A549 (cell line): ENCODE data around the gene EGFLAM. TPM values are rescaled to one million over a fixed set of nuclear protein-coding genes. Genes with fewer than 3 reads are reported as not detected.

Source experiments
- ATAC-seq, 2 experiments: fragments of 200-7000 bp in 1 of 2; fragments of >200 bp in 1 of 2; cut with Nextera tagmentation in 1 of 2; cut with Tn5 transposase in 1 of 2; 3 replicates each; pipeline versions ENCODE4 v1.8.0 to v1.9.1; 2018 to 2020; ENCODE audit warnings: mild to moderate bottlenecking in 1 of 2, moderate library complexity in 1 of 2
- CTCF ChIA-PET: fragments of 300-600 bp; sonication (Branson Sonifier 250); formaldehyde crosslinking; extraction: SDS; loops from one replicate; lab custom pipeline; 2021; ENCODE audit warnings: antibody characterized with exemption, inconsistent platforms; lab: Yijun Ruan, JAX
- POLR2A ChIA-PET: fragments of 350-600 bp; formaldehyde crosslinking; extraction: SDS; loops from one replicate; lab custom pipeline; 2021; ENCODE audit warnings: antibody characterized with exemption, inconsistent platforms; lab: Yijun Ruan, JAX
- DNase-seq, 2 experiments: peaks; one replicate each; pipeline versions ENCODE4 v3.0.0 to v3.0.0-alpha.2; 2011 to 2016; ENCODE audit warnings: low read depth in 1 of 2, low spot score in 1 of 2
- FAIRE-seq: peaks from 2 replicates; lab custom pipeline; 2011; peaks lifted over from hg19 to GRCh38; lab: Jason Lieb, UNC
- H3K27ac ChIP-seq, 2 experiments: fragments of >200 bp; sonication (Bioruptor Twin); formaldehyde crosslinking; 3 replicates each; pipeline ENCODE4 v1.5.1; 2016 to 2017
- H3K4me1 ChIP-seq: fragments of >200 bp; sonication (Bioruptor Twin); formaldehyde crosslinking; 3 replicates; pipeline ENCODE4 v1.6.1; 2016
- H3K4me2 ChIP-seq: fragments of >200 bp; sonication (Bioruptor Twin); formaldehyde crosslinking; 3 replicates; pipeline ENCODE4 v1.6.1; 2016
- H3K4me3 ChIP-seq: fragments of >200 bp; sonication (Bioruptor Twin); formaldehyde crosslinking; 3 replicates; pipeline ENCODE4 v1.5.1; 2016
- H3K9me3 ChIP-seq: fragments of >200 bp; sonication (Bioruptor Twin); formaldehyde crosslinking; 3 replicates; pipeline ENCODE4 v1.6.1; 2016
- CHD4 ChIP-seq: fragments of 200-600 bp; sonication (generic); IDR thresholded peaks from 2 replicates; pipeline ENCODE4 v1.6.1; 2016; ENCODE audit warnings: antibody characterized with exemption, mild to moderate bottlenecking, borderline replicate concordance
- EHMT2 ChIP-seq: fragments of 200-600 bp; sonication (generic); IDR thresholded peaks from 2 replicates; pipeline ENCODE4 v1.6.1; 2016; ENCODE audit warnings: antibody characterized with exemption, low read depth, mild to moderate bottlenecking, moderate library complexity
- ESRRA ChIP-seq: fragments of 150-350 bp; IDR thresholded peaks from 2 replicates; pipeline ENCODE4 v1.6.1; 2014; ENCODE audit warnings: mild to moderate bottlenecking, low read length, borderline replicate concordance
- FOSL2 ChIP-seq, 2 experiments: fragments of 450-650 bp in 1 of 2; fragments of >200 bp in 1 of 2; sonication (Bioruptor Twin) in 1 of 2; formaldehyde crosslinking; IDR thresholded peaks; 2 replicates each; pipeline versions ENCODE4 v1.5.0 to v1.6.1; 2016 to 2020; ENCODE audit warnings: mild to moderate bottlenecking in 1 of 2, moderate library complexity in 1 of 2
- FOXS1 ChIP-seq: fragments of 250-450 bp; sonication (Bioruptor Pico); IDR thresholded peaks from 2 replicates; pipeline ENCODE4 v1.5.0; 2020; ENCODE audit warnings: mild to moderate bottlenecking, moderate library complexity
- GATA3 ChIP-seq: IDR thresholded peaks from 2 replicates; pipeline ENCODE4 v1.6.1; 2012; ENCODE audit warnings: borderline replicate concordance
- HOXB5 ChIP-seq: fragments of 250-450 bp; sonication (Bioruptor Pico); IDR thresholded peaks from 2 replicates; pipeline ENCODE4 v1.5.0; 2020; ENCODE audit warnings: mild to moderate bottlenecking, moderate library complexity
- KDM1A ChIP-seq: fragments of 200-600 bp; sonication (generic); IDR thresholded peaks from 2 replicates; pipeline ENCODE4 v1.6.1; 2016; ENCODE audit warnings: low read depth, mild to moderate bottlenecking
- MAFK ChIP-seq: fragments of 450-650 bp; IDR thresholded peaks from 2 replicates; pipeline ENCODE4 v1.6.1; 2014; ENCODE audit not compliant: partially characterized antibody
- MYC ChIP-seq: IDR thresholded peaks from 2 replicates; pipeline ENCODE4 v1.6.1; 2012; ENCODE audit warnings: mild to moderate bottlenecking, inconsistent platforms, low read length, improper control_type of control experiment, borderline replicate concordance
- NFE2L2 ChIP-seq: fragments of 150-350 bp; conservative IDR thresholded peaks from 2 replicates; pipeline ENCODE4 v1.6.1; 2014; ENCODE audit warnings: low read length
- NPAS2 ChIP-seq: fragments of 250-450 bp; sonication (Bioruptor Pico); IDR thresholded peaks from 2 replicates; pipeline ENCODE4 v1.8.0; 2022; ENCODE audit warnings: mild to moderate bottlenecking, moderate library complexity, borderline replicate concordance
- RAD21 ChIP-seq, 2 experiments: fragments of >200 bp in 1 of 2; sonication (Bioruptor Twin) in 1 of 2; formaldehyde crosslinking in 1 of 2; IDR thresholded peaks in 1 of 2; conservative IDR thresholded peaks in 1 of 2; 2 replicates in 1 of 2; 3 replicates in 1 of 2; pipeline ENCODE4 v1.6.1; 2012 to 2018; ENCODE audit warnings: inconsistent platforms in 1 of 2
- SMC3 ChIP-seq: fragments of >200 bp; sonication (Bioruptor Twin); formaldehyde crosslinking; IDR thresholded peaks from 3 replicates; pipeline ENCODE4 v1.6.1; 2018; ENCODE audit warnings: inconsistent platforms
- ZC3H11A ChIP-seq: fragments of 450-650 bp; IDR thresholded peaks from 2 replicates; pipeline ENCODE4 v1.6.1; 2014; ENCODE audit warnings: antibody characterized with exemption, mild to moderate bottlenecking
- ZFP36 ChIP-seq: fragments of 450-650 bp; IDR thresholded peaks from 2 replicates; pipeline ENCODE4 v1.6.1; 2014; ENCODE audit warnings: borderline replicate concordance; ENCODE audit not compliant: partially characterized antibody
- WGBS: methylation state at CpG from one replicate; pipeline ENCODE4 v1.1.6; 2017; ENCODE audit errors: missing lambda C conversion rate; 5-methylcytosine and 5-hydroxymethylcytosine counted together
- polyA plus RNA-seq, 4 experiments: library from polyadenylated mRNA; depleted of rRNA in 3 of 4; stranded (reverse); fragments of >200 nt; fragmentation: RNase III in 1 of 4; extraction: RNeasy Plus Mini Kit Qiagen cat#74134 plus additional on column Dnase treatment in 1 of 4; gene quantifications; 2 replicates in 3 of 4; 3 replicates in 1 of 4; pipeline ENCODE4 v1.2.3, GENCODE V29; 2011 to 2017
- TF ChIP-seq, protein P1 (sequence below): IDR thresholded peaks from 2 replicates; pipeline ENCODE4 v1.6.1; 2012
- TF ChIP-seq, protein P2 (sequence below): fragments of 200-600 bp; sonication (generic); IDR thresholded peaks from 2 replicates; pipeline ENCODE4 v1.6.1; 2016; ENCODE audit warnings: antibody characterized with exemption, mild to moderate bottlenecking, moderate library complexity
- TF ChIP-seq, protein P3 (sequence below): fragments of 250-450 bp; sonication (Bioruptor Pico); IDR thresholded peaks from 2 replicates; pipeline ENCODE4 v1.5.0; 2020; ENCODE audit warnings: low read depth, mild to moderate bottlenecking, moderate library complexity
- TF ChIP-seq, protein P4 (sequence below): fragments of >200 bp; sonication (Bioruptor Twin); formaldehyde crosslinking; IDR thresholded peaks from 3 replicates; pipeline ENCODE4 v1.6.1; 2016

The EGFLAM gene
- polyA plus RNA-seq, 2 of the 4 experiments (the other 2 are of a cell fraction) = 0.13 TPM; not detected in 1

DNA sequence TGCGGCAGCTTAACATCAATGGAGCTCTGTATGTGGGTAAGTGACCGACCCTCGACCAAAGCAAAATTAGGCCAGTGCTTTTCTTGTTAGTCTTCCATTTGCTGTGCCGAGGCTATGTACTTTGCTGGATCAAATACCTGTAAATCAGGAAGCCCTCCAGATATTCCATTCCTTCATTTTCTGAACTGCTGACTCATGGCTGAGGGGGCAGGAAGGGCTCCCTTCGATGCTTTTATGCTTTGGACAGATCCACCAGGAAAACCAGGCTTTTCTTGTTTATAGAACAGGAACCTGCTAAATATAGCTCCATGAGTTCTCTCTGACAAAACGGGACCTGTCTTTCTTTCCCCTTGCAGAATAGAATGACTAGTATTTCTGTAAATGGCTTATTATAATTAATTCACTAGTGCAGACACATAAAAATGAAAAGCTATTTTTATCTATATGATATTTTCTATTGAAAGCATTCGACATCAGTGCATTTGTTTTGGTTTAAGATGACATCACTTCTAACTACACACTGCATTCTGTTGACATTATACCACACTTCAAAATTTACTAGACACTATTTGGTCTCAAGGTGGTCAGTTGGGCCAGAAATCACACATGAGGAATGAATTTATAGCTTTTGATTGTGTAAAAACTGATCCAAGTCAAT, 204.7 kb downstream of the EGFLAM start:
- no peaks in the 10 kb centered on the region for H3K9me3 ChIP-seq
- H3K4me3 ChIP-seq = no peak overlapping the region
- WGBS = 54% methylated on average over 7 of the region's 7 CpGs
- ChIA-PET POLR2A (interaction anchor here (0.8 kb wide), 1 partner anchor 344 kb away, joined by 3 read pairs; no protein-coding TSS in a partner anchor), CTCF (interaction anchor here (1.0 to 8.2 kb wide), 4 partner anchors 17 to 346 kb away, joined by 5 to 74 read pairs (median 10); no protein-coding TSS in a partner anchor)
- ATAC-seq (no peak), FAIRE-seq (no peak), DNase-seq (no peak)
- peak overlapping the region; percentile 74 for H3K4me2 ChIP-seq
- TF ChIP-seq NPAS2 (CRISPR knock-in tag) (no peak), EHMT2 (no peak), MAFK (peak; percentile 80), KDM1A (no peak), GATA3 (no peak), NFE2L2 (peak; percentile 24; the same call in 1 of the 2 replicates), ZFP36 (no peak)
- TF ChIP-seq, protein P1, sequence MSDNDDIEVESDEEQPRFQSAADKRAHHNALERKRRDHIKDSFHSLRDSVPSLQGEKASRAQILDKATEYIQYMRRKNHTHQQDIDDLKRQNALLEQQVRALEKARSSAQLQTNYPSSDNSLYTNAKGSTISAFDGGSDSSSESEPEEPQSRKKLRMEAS = no peak
- TF ChIP-seq, protein P2, sequence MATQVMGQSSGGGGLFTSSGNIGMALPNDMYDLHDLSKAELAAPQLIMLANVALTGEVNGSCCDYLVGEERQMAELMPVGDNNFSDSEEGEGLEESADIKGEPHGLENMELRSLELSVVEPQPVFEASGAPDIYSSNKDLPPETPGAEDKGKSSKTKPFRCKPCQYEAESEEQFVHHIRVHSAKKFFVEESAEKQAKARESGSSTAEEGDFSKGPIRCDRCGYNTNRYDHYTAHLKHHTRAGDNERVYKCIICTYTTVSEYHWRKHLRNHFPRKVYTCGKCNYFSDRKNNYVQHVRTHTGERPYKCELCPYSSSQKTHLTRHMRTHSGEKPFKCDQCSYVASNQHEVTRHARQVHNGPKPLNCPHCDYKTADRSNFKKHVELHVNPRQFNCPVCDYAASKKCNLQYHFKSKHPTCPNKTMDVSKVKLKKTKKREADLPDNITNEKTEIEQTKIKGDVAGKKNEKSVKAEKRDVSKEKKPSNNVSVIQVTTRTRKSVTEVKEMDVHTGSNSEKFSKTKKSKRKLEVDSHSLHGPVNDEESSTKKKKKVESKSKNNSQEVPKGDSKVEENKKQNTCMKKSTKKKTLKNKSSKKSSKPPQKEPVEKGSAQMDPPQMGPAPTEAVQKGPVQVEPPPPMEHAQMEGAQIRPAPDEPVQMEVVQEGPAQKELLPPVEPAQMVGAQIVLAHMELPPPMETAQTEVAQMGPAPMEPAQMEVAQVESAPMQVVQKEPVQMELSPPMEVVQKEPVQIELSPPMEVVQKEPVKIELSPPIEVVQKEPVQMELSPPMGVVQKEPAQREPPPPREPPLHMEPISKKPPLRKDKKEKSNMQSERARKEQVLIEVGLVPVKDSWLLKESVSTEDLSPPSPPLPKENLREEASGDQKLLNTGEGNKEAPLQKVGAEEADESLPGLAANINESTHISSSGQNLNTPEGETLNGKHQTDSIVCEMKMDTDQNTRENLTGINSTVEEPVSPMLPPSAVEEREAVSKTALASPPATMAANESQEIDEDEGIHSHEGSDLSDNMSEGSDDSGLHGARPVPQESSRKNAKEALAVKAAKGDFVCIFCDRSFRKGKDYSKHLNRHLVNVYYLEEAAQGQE = no peak
- peaks cover 53% of the 10 kb centered on the region for H3K4me1 ChIP-seq
- peak overlapping the region; percentile 73 to 85 for H3K27ac ChIP-seq

DNA sequence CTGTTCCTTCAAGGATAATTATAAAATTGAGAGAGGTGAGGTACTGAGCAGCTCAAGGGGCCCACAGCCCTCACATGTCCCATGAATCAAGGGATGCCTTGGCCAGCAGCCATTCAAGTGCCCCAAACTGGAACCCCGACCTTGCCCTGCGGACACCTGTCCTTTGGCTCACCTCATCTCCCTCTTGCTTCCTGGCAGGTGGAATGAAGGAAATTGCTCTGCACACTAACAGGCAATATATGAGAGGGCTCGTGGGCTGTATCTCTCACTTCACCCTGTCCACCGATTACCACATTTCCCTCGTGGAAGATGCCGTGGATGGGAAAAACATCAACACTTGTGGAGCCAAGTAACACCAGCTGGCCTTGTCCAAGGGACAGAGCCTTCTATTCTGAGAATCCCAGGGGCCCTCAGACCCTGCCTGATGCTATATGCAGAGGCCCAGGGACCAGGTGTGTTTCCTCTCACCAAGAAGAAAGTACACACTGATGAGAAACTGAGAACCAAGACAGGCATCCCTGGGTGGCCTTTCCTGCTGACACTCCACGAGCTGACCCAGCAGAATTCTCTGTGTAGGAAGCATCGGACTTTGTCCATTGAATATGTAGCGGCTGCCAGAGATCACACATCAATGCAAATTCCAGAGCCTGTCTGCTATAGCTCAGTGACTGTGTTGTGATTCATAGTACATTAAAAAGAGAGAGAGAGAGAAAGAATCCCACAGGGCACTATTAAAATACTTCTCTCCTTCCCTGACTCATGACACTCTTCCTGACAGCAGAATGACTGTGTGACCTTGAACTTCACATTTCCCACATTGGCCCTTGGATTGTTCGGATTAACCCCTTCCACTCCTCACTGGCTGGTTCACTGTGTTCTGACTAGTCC, 205.5 kb downstream of the EGFLAM start:
- H3K4me2 ChIP-seq = peak overlapping the region; percentile 74
- TF ChIP-seq MYC = no peak
- TF ChIP-seq, protein P2 = no peak
- TF ChIP-seq HOXB5 (CRISPR knock-in tag) = 0 out of 2 replicates have a peak, but pooled peaks have one; percentile 58
- TF ChIP-seq, protein P1 = peak; percentile 63
- no peak for TF ChIP-seq ZC3H11A
- peak; percentile 20; the same call in 1 of the 3 replicates for TF ChIP-seq SMC3
- TF ChIP-seq MAFK = peak; percentile 96
- TF ChIP-seq, protein P3, sequence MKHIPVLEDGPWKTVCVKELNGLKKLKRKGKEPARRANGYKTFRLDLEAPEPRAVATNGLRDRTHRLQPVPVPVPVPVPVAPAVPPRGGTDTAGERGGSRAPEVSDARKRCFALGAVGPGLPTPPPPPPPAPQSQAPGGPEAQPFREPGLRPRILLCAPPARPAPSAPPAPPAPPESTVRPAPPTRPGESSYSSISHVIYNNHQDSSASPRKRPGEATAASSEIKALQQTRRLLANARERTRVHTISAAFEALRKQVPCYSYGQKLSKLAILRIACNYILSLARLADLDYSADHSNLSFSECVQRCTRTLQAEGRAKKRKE (CRISPR knock-in tag) = 0 out of 2 replicates have a peak, but pooled peaks have one; percentile 12
- TF ChIP-seq CHD4 = no peak
- peak in 1 of 2 experiments; percentile 5; a peak in 1 of 5 replicates for TF ChIP-seq RAD21 (conservative IDR thresholded peaks at IDR 0.05 in 1 of 2, IDR thresholded peaks at IDR 0.05 in 1 of 2)
- peak; percentile 98 for TF ChIP-seq ESRRA
- TF ChIP-seq FOSL2 (IDR thresholded peaks at IDR 0.05) = peak; percentile 96
- peak; percentile 97 for TF ChIP-seq FOSL2 (CRISPR knock-in tag; IDR thresholded peaks at IDR 0.05)
- no peak for TF ChIP-seq FOXS1 (CRISPR knock-in tag)
- TF ChIP-seq, protein P4, sequence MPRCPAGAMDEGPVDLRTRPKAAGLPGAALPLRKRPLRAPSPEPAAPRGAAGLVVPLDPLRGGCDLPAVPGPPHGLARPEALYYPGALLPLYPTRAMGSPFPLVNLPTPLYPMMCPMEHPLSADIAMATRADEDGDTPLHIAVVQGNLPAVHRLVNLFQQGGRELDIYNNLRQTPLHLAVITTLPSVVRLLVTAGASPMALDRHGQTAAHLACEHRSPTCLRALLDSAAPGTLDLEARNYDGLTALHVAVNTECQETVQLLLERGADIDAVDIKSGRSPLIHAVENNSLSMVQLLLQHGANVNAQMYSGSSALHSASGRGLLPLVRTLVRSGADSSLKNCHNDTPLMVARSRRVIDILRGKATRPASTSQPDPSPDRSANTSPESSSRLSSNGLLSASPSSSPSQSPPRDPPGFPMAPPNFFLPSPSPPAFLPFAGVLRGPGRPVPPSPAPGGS = peak; percentile 53; the same call in 1 of the 3 replicates

More for the DNA sequence above, 205.5 kb downstream of the EGFLAM start:
- CTCF ChIA-PET = interaction anchor here (0.7 to 8.2 kb wide), 9 partner anchors 11 to 458 kb away, joined by 3 to 74 read pairs (median 5); no protein-coding TSS in a partner anchor
- WGBS = 35% methylated on average over 10 of the region's 10 CpGs
- peak; percentile 57 to 82 for DNase-seq
- no peak overlapping the region for H3K4me3 ChIP-seq
- POLR2A ChIA-PET = interaction anchor here (0.8 kb wide), 1 partner anchor 344 kb away, joined by 3 read pairs; no protein-coding TSS in a partner anchor
- H3K9me3 ChIP-seq = no peaks in the 10 kb centered on the region
- H3K4me1 ChIP-seq = peaks cover 61% of the 10 kb centered on the region
- ATAC-seq = peak; percentile 79 to 87
- peak overlapping the region; percentile 73 to 85 for H3K27ac ChIP-seq
- FAIRE-seq = peak; percentile 61
